ENCODE results near the gene RPTN.

Gene RPTN

DNA sequence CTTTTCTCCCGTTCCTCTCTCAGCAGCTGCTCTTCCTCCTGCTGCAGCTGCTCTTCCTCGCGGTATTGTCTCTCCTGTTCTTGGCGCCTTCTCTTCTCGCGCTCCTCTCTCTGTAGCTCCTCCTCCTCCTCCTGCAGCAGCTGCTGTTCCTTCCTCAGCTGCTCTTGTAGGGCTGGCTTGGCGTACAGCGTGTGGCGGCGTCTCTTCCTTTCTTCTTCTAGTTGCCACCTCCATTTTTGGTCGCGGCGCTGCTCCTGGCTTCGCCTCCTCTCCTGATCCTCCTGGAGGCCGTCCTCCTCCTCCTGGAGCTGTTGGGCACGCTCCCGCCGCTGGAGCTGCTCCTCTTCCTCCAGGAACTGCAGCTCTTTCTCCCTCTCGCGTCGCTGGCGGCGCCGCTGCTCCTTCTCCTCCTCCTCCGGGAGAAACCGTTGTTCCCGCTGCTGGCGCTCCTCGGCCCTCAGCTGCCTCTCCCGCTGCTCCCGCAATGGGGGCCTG lies 48.6 kb downstream of the RPTN start:
- no peak for DNase-seq (ENCODE audit: low read depth)

DNA sequence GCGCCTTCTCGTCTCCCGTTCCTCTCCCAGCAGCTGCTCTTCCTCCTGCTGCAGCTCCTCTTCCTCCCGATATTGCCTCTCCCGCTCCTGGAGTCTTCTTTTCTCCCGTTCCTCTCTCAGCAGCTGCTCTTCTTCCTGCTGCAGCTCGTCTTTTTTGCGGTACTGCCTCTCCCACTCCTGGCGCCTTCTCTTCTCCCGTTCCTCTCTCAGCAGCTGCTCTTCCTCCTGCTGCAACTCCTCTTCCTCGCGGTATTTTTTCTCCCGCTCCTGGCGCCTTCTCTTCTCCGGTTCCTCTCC lies 49.1 kb downstream of the RPTN start:
- DNase-seq (ENCODE audit: low read depth): no peak

DNA sequence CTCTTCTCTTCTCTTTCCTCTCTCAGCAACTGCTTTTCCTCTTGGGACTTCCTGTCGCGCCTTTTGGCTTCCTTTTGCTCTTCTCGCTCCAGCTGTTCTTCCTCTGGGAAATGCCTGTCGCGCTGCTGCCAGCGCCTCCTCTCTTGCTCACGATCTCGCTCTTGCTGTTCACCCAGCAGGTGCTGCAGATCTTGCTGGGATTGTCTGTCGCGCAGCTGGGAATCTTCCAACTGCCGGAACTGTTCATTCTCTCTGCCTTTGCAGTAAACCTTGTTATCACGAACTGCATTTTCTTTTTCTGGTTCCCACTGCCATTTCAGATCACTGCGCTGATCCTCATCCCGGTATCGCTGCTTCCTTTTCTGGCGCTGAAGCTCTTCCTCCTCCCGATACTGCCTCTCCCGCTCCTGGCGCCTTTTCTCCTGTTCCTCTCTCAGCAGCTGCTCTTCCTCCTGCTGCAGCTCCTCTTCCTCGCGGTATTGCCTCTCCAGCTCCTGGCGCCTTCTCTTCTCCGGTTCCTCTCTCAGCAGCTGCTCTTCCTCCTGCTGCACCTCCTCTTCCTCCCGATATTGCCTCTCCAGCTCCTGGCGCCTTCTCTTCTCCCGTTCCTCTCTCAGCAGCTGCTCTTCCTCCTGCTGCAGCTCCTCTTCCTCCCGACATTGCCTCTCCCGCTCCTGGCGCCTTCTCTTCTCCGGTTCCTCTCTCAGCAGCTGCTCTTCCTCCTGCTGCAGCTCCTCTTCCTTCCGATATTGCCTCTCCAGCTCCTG lies 49.6 kb downstream of the RPTN start:
- no peak for DNase-seq (ENCODE audit: low read depth)

DNA sequence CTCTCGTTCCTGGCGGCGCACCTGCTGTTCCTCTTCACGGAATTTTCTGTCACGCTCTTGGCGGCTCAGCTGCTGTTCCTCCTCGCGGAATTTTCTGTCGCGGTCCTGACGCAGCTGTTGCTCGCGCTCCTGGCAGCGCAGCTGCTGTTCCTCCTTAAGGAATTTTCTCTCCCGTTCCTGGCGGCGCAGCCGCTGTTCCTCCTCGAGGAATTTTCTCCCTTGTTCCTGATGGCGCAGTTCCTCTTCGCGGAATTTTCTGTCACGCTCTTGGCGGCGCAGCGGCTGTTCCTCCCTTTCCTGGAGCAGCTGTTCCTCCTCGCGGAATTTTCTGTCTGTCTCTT lies 50.2 kb downstream of the RPTN start:
- no peak for DNase-seq (ENCODE audit: low read depth)

DNA sequence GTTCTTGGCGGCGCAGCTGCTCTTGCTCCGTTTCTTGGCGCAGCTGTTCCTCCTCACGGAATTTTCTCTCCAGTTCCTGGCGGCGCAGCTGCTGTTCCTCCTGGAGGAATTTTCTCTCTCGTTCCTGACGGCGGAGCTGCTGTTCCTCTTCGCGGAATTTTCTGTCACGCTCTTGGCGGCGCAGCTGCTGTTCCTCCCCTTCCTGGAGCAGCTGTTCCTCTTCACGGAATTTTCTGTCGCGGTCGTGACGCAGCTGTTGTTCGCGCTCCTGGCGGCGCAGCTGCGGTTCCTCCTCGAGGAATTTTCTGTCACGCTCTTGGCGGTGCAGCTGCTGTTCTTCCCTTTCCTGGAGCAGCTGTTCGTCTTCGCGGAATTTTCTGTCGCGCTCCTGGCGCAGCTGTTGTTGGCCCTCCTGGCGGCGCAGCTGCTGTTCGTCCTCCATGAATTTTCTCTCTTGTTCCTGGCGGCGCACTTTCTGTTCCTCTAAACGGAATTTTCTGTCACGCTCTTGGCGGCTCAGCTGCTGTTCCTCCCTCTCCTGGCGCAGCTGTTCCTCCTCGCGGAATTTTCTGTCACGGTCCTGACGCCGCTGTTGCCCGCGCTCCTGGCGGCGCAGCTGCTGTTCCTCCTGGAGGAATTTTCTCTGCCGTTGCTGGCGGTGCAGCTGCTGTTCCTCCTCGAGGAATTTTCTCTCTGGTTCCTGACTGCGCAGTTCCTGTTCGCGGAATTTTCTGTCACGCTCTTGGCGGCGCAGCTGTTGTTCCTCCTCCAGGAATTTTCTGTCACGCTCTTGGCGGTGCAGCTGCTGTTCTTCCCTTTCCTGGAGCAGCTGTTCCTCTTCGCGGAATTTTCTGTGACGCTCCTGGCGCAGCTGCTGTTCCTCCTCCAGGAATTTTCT lies 50.8 kb downstream of the RPTN start:
- no peak for DNase-seq (ENCODE audit: low read depth)

DNA sequence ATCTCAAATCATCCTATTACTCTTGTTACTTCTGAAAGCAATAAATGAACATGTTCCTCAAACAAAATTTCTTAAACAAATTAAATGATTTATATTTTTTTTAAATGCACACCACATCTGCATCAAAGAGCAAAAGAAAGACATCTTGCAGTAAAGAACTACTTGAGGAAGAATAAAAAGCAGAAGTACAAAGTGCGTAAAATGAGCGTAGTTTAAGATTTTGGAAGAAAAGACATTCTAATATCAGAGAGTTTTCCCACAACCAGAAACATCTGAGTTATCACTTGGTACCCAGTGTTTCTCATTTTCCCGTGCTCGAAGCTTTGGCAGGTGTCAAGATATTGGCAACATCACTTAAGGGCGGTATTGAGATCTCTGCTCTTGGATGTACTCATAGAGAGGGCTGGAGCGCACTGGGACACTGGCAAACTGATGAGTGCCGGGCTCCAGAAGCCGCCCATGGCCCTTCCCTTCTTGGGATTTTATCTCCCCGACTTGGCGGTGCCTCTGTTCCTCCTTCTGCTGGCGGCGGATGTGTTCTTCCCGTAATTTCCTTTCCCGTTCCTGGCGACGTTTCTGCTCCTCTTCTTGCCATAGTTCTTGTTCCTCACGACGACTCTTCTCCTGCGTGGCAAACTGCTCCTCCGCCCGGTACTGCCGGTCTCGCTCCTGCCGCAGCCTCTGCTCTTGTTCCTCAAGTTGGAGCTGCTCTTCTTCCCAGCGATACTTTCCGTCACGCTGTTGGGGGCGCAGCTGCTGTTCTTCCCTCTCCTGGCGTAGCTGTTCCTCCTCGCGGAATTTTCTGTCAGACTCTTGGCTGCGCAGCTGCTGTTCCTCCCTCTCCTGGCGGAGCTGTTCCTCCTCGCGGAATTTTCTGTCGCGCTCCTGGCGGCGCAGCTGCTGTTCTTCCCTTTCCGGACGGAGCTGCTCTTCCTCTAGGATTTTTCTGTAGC lies 51.7 kb downstream of the RPTN start:
- no peak for DNase-seq (ENCODE audit: low read depth)

DNA sequence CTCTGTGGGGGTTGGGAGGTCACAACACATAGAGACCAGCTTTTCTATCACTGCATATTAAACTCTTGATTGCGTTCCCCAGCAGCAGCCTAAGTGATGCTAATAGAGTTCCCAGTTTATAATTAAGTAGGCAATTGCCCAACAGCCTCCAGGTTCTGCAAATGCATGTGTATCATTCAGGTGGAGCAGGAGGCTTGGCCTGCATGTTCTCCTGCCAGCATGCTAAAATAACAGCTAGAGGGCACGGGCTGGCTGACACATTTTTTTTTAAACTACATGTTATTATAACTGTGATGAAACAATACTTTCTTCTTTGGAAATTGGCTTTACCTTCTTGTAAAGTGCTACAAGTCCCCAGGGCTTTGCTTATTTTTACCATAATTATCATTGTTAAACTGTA lies 54.2 kb downstream of the RPTN start:
- no peak for DNase-seq (ENCODE audit: low read depth)
